ENCODE data around the gene SLC22A25. TPM values are rescaled to one million over a fixed set of nuclear protein-coding genes. Genes with fewer than 3 reads are reported as not detected.

SLC22A25 gene
- total and polyA plus RNA-seq, 2 of the 13 experiments (the other 11 are each of a cell fraction or from before 2014, with no cell fraction given): 0.18 to 0.42 TPM

DNA sequence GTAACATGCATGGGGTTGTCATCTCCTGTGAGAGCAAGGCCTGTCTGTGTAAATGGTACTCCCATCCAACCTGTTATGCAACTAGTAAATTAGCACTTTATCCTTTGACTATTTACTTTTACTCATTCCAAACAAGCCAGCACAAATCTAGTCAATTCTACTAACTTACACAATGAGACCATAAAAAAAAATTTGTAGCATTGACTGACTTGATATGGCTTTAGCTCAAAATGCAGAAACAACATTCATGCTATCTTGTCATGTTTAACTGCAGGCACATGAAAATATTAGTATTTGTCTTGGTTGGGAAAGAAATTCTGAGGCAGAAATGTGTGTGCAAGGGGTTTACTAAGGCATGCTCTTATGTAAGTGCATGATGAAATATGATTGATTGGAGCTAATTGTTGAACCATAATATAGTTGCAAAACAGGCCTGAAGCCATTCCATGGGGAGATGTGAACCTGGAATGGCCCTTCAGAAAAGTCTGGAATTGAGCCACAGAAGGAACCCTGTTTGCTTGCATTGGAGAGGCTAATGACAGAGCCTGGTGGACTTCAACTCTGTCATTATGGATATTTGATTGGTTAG, 2.5 kb downstream of the SLC22A25 start (continued):
- TF ChIP-seq FOXA3 (CRISPR knock-in tag; IDR thresholded peaks at IDR 0.05) (peak; percentile 91), HDAC2 (CRISPR knock-in tag; IDR thresholded peaks at IDR 0.05) (peak; percentile 85), TAF1 (CRISPR knock-in tag; IDR thresholded peaks at IDR 0.05) (no peak), PITX1 (CRISPR knock-in tag; IDR thresholded peaks at IDR 0.05) (peak; percentile 89), MEIS1 (CRISPR knock-in tag; IDR thresholded peaks at IDR 0.05; ENCODE audit: borderline replicate concordance) (peak; percentile 59; the same call in 1 of the 2 replicates), XRCC5 (optimal IDR thresholded peaks at IDR 0.05; ENCODE audit: low read length) (no peak), SP5 (CRISPR knock-in tag; IDR thresholded peaks at IDR 0.05; ENCODE audit: borderline replicate concordance, low read depth) (0 out of 2 replicates have a peak, but pooled peaks have one; percentile 36), CEBPB (IDR thresholded peaks at IDR 0.05; ENCODE audit: borderline replicate concordance, low read depth, low read length) (peak; percentile 86), TRIM24 (CRISPR knock-in tag; IDR thresholded peaks at IDR 0.05) (peak; percentile 22; the same call in 1 of the 2 replicates), ZNF430 (CRISPR knock-in tag; IDR thresholded peaks at IDR 0.05) (0 out of 2 replicates have a peak, but pooled peaks have one; percentile 11), MAZ (IDR thresholded peaks at IDR 0.05; ENCODE audit: borderline replicate concordance, low read depth, low read length) (no peak), MAZ (CRISPR knock-in tag; IDR thresholded peaks at IDR 0.05; ENCODE audit: low read depth) (peak; percentile 56; the same call in 1 of the 2 replicates), HNF4G (IDR thresholded peaks at IDR 0.05; ENCODE audit: borderline replicate concordance, low read depth, low read length) (no peak; the same call in 1 of the 2 replicates), HNF4G (CRISPR knock-in tag; IDR thresholded peaks at IDR 0.05; ENCODE audit: borderline replicate concordance, low read depth) (0 out of 2 replicates have a peak, but pooled peaks have one; percentile 23), ZNF776 (CRISPR knock-in tag; IDR thresholded peaks at IDR 0.05) (no peak), TGIF2 (CRISPR knock-in tag; IDR thresholded peaks at IDR 0.05) (peak; percentile 71)
- TF ChIP-seq, protein P1, sequence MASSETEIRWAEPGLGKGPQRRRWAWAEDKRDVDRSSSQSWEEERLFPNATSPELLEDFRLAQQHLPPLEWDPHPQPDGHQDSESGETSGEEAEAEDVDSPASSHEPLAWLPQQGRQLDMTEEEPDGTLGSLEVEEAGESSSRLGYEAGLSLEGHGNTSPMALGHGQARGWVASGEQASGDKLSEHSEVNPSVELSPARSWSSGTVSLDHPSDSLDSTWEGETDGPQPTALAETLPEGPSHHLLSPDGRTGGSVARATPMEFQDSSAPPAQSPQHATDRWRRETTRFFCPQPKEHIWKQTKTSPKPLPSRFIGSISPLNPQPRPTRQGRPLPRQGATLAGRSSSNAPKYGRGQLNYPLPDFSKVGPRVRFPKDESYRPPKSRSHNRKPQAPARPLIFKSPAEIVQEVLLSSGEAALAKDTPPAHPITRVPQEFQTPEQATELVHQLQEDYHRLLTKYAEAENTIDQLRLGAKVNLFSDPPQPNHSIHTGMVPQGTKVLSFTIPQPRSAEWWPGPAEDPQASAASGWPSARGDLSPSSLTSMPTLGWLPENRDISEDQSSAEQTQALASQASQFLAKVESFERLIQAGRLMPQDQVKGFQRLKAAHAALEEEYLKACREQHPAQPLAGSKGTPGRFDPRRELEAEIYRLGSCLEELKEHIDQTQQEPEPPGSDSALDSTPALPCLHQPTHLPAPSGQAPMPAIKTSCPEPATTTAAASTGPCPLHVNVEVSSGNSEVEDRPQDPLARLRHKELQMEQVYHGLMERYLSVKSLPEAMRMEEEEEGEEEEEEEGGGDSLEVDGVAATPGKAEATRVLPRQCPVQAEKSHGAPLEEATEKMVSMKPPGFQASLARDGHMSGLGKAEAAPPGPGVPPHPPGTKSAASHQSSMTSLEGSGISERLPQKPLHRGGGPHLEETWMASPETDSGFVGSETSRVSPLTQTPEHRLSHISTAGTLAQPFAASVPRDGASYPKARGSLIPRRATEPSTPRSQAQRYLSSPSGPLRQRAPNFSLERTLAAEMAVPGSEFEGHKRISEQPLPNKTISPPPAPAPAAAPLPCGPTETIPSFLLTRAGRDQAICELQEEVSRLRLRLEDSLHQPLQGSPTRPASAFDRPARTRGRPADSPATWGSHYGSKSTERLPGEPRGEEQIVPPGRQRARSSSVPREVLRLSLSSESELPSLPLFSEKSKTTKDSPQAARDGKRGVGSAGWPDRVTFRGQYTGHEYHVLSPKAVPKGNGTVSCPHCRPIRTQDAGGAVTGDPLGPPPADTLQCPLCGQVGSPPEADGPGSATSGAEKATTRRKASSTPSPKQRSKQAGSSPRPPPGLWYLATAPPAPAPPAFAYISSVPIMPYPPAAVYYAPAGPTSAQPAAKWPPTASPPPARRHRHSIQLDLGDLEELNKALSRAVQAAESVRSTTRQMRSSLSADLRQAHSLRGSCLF (CRISPR knock-in tag; IDR thresholded peaks at IDR 0.05; ENCODE audit: borderline replicate concordance): no peak
- TF ChIP-seq, protein P2, sequence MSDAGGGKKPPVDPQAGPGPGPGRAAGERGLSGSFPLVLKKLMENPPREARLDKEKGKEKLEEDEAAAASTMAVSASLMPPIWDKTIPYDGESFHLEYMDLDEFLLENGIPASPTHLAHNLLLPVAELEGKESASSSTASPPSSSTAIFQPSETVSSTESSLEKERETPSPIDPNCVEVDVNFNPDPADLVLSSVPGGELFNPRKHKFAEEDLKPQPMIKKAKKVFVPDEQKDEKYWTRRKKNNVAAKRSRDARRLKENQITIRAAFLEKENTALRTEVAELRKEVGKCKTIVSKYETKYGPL (CRISPR knock-in tag; IDR thresholded peaks at IDR 0.05): peak; percentile 99
- TF ChIP-seq, protein P3, sequence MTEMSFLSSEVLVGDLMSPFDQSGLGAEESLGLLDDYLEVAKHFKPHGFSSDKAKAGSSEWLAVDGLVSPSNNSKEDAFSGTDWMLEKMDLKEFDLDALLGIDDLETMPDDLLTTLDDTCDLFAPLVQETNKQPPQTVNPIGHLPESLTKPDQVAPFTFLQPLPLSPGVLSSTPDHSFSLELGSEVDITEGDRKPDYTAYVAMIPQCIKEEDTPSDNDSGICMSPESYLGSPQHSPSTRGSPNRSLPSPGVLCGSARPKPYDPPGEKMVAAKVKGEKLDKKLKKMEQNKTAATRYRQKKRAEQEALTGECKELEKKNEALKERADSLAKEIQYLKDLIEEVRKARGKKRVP (CRISPR knock-in tag; IDR thresholded peaks at IDR 0.05): peak in 1 of 2 experiments; percentile 98; a peak in 2 of 4 replicates
- TF ChIP-seq, protein P4, sequence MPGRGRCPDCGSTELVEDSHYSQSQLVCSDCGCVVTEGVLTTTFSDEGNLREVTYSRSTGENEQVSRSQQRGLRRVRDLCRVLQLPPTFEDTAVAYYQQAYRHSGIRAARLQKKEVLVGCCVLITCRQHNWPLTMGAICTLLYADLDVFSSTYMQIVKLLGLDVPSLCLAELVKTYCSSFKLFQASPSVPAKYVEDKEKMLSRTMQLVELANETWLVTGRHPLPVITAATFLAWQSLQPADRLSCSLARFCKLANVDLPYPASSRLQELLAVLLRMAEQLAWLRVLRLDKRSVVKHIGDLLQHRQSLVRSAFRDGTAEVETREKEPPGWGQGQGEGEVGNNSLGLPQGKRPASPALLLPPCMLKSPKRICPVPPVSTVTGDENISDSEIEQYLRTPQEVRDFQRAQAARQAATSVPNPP (CRISPR knock-in tag; IDR thresholded peaks at IDR 0.05): no peak
- TF ChIP-seq, protein P5, sequence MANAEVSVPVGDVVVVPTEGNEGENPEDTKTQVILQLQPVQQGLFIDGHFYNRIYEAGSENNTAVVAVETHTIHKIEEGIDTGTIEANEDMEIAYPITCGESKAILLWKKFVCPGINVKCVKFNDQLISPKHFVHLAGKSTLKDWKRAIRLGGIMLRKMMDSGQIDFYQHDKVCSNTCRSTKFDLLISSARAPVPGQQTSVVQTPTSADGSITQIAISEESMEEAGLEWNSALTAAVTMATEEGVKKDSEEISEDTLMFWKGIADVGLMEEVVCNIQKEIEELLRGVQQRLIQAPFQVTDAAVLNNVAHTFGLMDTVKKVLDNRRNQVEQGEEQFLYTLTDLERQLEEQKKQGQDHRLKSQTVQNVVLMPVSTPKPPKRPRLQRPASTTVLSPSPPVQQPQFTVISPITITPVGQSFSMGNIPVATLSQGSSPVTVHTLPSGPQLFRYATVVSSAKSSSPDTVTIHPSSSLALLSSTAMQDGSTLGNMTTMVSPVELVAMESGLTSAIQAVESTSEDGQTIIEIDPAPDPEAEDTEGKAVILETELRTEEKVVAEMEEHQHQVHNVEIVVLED (CRISPR knock-in tag; IDR thresholded peaks at IDR 0.05; ENCODE audit: borderline replicate concordance): peak; percentile 28; the same call in 1 of the 2 replicates

Data from HepG2 (cell line).